Panc1 (cell line): ENCODE results near the gene PEX6. TPM values are rescaled to one million over a fixed set of nuclear protein-coding genes. Genes with fewer than 3 reads are reported as not detected.

ENCODE experiments used
- ATAC-seq: fragments of 200-7000 bp; cut with Tn5 transposase; 2 replicates; pipeline ENCODE4 v1.9.1; 2020; ENCODE audit warnings: mild to moderate bottlenecking, moderate library complexity
- BruUV-seq: library from RNA; stranded (reverse); fragments of 400-500 nt; replicated peaks from 2 replicates; lab custom pipeline; 2021; lab: Mats Ljungman, UMichigan
- CTCF ChIA-PET: fragments of 300-600 bp; sonication (Branson Sonifier 250); formaldehyde crosslinking; loops from one replicate; lab custom pipeline; 2022; ENCODE audit warnings: antibody characterized with exemption; lab: Charles Lee
- POLR2A ChIA-PET: fragments of 300-600 bp; sonication (Branson Sonifier 250); formaldehyde crosslinking; loops from one replicate; lab custom pipeline; 2022; ENCODE audit warnings: antibody characterized with exemption; lab: Charles Lee
- DNase-seq: peaks from one replicate; pipeline ENCODE4 v3.0.0-alpha.2; 2010; ENCODE audit warnings: low read depth, low spot score
- H3K27ac ChIP-seq: 2 replicates; pipeline ENCODE4 v1.5.1; 2011; ENCODE audit warnings: mild to moderate bottlenecking, low read length, inconsistent platforms
- H3K27me3 ChIP-seq: fragments of 200-500 bp; sonication (Bioruptor generic); 2 replicates; pipeline ENCODE4 v1.6.0; 2014; ENCODE audit warnings: low read length, inconsistent platforms; ENCODE audit not compliant: control insufficient read depth, insufficient read depth
- H3K36me3 ChIP-seq: fragments of 200-500 bp; sonication (Bioruptor generic); 2 replicates; pipeline ENCODE4 v1.5.1; 2014; ENCODE audit warnings: inconsistent platforms, mild to moderate bottlenecking, low read length, moderate library complexity; ENCODE audit not compliant: control insufficient read depth, insufficient read depth
- H3K4me1 ChIP-seq: 2 replicates; pipeline ENCODE4 v1.5.1; 2011; ENCODE audit warnings: inconsistent platforms, mild to moderate bottlenecking, low read length, moderate library complexity; ENCODE audit not compliant: control insufficient read depth, insufficient read depth
- H3K4me3 ChIP-seq, 2 experiments: 2 replicates each; pipeline ENCODE4 v1.5.1; 2011 to 2012; ENCODE audit warnings: low read depth in 2 of 2, low read length in 2 of 2, mild to moderate bottlenecking in 2 of 2, inconsistent platforms in 1 of 2, moderate library complexity in 1 of 2
- H3K9me3 ChIP-seq: fragments of 200-500 bp; sonication (Bioruptor generic); 2 replicates; pipeline ENCODE4 v1.5.1; 2014; ENCODE audit warnings: low read depth, mild to moderate bottlenecking, inconsistent platforms, low read length, moderate library complexity; ENCODE audit not compliant: control insufficient read depth, insufficient read depth
- CTCF ChIP-seq: fragments of 450-650 bp; IDR thresholded peaks from 2 replicates; pipeline ENCODE4 v1.5.1; 2017; ENCODE audit warnings: mild to moderate bottlenecking
- POLR2AphosphoS5 ChIP-seq: IDR thresholded peaks from 2 replicates; pipeline ENCODE4 v1.6.1; 2012; ENCODE audit warnings: mild to moderate bottlenecking, low read depth, low read length, moderate library complexity
- SIN3A ChIP-seq: IDR thresholded peaks from 2 replicates; pipeline ENCODE4 v1.6.1; 2012; ENCODE audit warnings: low read depth, mild to moderate bottlenecking, low read length, moderate library complexity, borderline replicate concordance; ENCODE audit not compliant: insufficient read depth
- TCF7L2 ChIP-seq: IDR thresholded peaks from 2 replicates; pipeline ENCODE4 v1.6.1; 2011; ENCODE audit warnings: mild to moderate bottlenecking, low read depth, low read length, inconsistent platforms
- in situ Hi-C: cut with HindIII; loops from 2 replicates; pipeline ENCODE4 v1.10.0; 2016; ENCODE audit warnings: low sequenced_read_pairs, low pct_unique_long_range_greater_than_20kb
- intact Hi-C: fragments of 100-400 bp; cut with micrococcal nuclease; formaldehyde crosslinking; loops from one replicate; pipeline ENCODE4 v1.10.0; 2022; ENCODE audit not compliant: unreplicated experiment
- total RNA-seq: library from RNA; stranded (reverse); gene quantifications from one replicate; pipeline ENCODE4 v1.2.1, GENCODE V29; 2021; ENCODE audit not compliant: unreplicated experiment
- TF ChIP-seq, protein P1 (sequence below), 2 experiments: IDR thresholded peaks; 2 replicates each; pipeline ENCODE4 v1.6.1; 2011 to 2012; ENCODE audit warnings: low read depth in 2 of 2, control low read depth in 1 of 2, low read length in 1 of 2, mild to moderate bottlenecking in 1 of 2, moderate library complexity in 1 of 2; ENCODE audit not compliant: insufficient read depth in 1 of 2

Gene PEX6
- total RNA-seq, 1 experiment from 2014 or later, result 21.7 TPM

GRCh38 chr6:43011207-43011606, 32.2 kb upstream of the PEX6 start:
- peaks cover 23% of the 10 kb centered on the region for H3K36me3 ChIP-seq
- TF ChIP-seq, protein P1, sequence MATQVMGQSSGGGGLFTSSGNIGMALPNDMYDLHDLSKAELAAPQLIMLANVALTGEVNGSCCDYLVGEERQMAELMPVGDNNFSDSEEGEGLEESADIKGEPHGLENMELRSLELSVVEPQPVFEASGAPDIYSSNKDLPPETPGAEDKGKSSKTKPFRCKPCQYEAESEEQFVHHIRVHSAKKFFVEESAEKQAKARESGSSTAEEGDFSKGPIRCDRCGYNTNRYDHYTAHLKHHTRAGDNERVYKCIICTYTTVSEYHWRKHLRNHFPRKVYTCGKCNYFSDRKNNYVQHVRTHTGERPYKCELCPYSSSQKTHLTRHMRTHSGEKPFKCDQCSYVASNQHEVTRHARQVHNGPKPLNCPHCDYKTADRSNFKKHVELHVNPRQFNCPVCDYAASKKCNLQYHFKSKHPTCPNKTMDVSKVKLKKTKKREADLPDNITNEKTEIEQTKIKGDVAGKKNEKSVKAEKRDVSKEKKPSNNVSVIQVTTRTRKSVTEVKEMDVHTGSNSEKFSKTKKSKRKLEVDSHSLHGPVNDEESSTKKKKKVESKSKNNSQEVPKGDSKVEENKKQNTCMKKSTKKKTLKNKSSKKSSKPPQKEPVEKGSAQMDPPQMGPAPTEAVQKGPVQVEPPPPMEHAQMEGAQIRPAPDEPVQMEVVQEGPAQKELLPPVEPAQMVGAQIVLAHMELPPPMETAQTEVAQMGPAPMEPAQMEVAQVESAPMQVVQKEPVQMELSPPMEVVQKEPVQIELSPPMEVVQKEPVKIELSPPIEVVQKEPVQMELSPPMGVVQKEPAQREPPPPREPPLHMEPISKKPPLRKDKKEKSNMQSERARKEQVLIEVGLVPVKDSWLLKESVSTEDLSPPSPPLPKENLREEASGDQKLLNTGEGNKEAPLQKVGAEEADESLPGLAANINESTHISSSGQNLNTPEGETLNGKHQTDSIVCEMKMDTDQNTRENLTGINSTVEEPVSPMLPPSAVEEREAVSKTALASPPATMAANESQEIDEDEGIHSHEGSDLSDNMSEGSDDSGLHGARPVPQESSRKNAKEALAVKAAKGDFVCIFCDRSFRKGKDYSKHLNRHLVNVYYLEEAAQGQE (IDR thresholded peaks at IDR 0.05; ENCODE audit: insufficient read depth in 1 of 2, low read depth in 2 of 2, low read length in 1 of 2), result no peak
- TF ChIP-seq POLR2AphosphoS5 (no peak), TCF7L2 (no peak), SIN3A (no peak), CTCF (no peak)
- DNase-seq, result no peak
- H3K4me1 ChIP-seq, result peaks cover 18% of the 10 kb centered on the region
- H3K4me3 ChIP-seq, result no peak overlapping the region
- H3K27ac ChIP-seq, result no peak overlapping the region
- no peaks in the 10 kb centered on the region for H3K27me3 ChIP-seq
- in situ Hi-C loops (no loop called here), intact Hi-C loops (loop anchor here (5.0 kb wide), 1 partner anchor 109 kb away; no protein-coding TSS in a partner anchor)
- ChIA-PET POLR2A (no interaction called here), CTCF (interaction anchor here (0.7 kb wide), 1 partner anchor 82 kb away, joined by 4 read pairs; the partner anchor contains the start of gene CNPY3)
- no peak for ATAC-seq
- no TSS peak for BruUV-seq
- no peaks in the 10 kb centered on the region for H3K9me3 ChIP-seq

DNA sequence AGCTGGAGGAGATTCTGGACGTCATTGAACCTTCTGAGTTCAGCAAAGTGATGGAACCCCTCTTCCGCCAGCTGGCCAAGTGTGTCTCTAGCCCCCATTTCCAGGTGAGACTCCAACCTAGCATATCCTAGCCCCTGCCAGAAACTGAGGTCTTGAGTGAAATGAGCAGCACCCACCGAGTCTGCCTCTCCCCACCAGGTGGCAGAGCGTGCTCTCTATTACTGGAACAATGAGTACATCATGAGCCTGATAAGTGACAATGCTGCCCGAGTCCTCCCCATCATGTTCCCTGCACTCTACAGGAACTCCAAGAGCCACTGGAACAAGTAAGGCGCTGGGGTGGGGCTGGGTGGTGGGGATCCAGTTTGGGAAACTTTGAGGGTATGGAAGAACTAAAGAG, 30.1 kb upstream of the PEX6 start:
- Histone ChIP-seq H3K27me3 (no peaks in the 10 kb centered on the region), H3K36me3 (peaks cover 21% of the 10 kb centered on the region), H3K4me1 (peaks cover 13% of the 10 kb centered on the region), H3K9me3 (no peaks in the 10 kb centered on the region), H3K27ac (no peak overlapping the region), H3K4me3 (no peak overlapping the region)
- ChIA-PET CTCF (no interaction called here), POLR2A (no interaction called here)
- intact Hi-C loops (no loop called here), in situ Hi-C loops (no loop called here)
- no peak for DNase-seq
- BruUV-seq, result no TSS peak
- ATAC-seq, result peak; percentile 25; the same call in 1 of the 2 replicates
- TF ChIP-seq TCF7L2 (no peak), CTCF (peak; percentile 79; the same call in 1 of the 2 replicates)
